Stimulated activated CD8-positive, alpha-beta memory T cell treated with anti-CD3 and anti-CD28 coated beads, Interleukin-7, amount 100 ng/mL, for 48 hours (primary cell): ENCODE measurements around the gene PTPRR.

Experiments
- DNase-seq, 2 donors: peaks; one replicate each; pipeline ENCODE4 v3.0.0-alpha.2; 2020; ENCODE audit warnings: low read depth in 1 of 2; ENCODE audit errors: extremely low read depth in 1 of 2

Gene PTPRR

GRCh38 chr12:70798016-70798783 is 122.3 kb downstream of the PTPRR start:
- DNase-seq = no peak

DNA sequence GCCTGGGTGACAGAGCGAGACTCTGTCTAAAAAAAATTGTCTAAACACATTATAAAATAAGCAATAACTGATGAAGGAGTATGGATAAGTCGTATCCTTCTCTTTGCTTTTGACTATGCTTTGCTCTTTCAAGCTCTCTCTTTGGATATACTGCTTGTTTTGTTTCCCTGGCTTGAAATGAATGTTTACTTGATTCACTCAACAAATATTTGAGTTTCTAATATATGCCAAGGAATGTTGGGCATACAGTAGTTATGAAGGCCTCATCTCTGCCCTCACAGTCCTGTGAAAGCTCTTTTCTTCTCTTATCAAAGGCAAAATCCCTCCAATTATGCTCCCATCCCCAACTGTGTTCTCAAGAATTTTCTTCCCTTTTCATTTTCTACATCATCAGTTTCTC is 123.5 kb downstream of the PTPRR start:
- no peak for DNase-seq

- no peak for DNase-seq
Measured at GRCh38 chr12:70795608-70796007, 124.9 kb downstream of the PTPRR start.

- DNase-seq = no peak
Measured at GRCh38 chr12:70794131-70794530, 126.4 kb downstream of the PTPRR start.

DNA sequence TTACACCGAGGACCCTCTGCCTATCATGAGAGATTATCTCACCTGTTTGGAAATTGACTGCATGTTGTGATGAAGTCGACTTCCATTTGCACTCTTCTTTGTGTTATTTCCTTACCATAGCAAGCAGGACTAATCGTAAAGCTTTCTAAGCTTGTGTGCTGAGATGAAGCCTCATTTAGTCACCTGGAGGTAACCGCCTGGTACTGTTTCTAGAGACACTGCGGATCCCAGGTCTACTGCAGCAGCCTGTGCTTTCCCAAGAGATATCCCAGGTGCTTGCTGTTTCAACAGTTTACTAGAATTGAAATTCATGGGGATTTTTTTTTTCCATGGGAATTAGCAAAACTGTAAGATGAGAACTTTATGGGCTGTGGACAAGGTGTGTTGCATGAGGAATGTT is 131.8 kb downstream of the PTPRR start:
- DNase-seq = no peak

GRCh38 chr12:70787612-70788011 is 132.9 kb downstream of the PTPRR start:
- no peak for DNase-seq

DNA sequence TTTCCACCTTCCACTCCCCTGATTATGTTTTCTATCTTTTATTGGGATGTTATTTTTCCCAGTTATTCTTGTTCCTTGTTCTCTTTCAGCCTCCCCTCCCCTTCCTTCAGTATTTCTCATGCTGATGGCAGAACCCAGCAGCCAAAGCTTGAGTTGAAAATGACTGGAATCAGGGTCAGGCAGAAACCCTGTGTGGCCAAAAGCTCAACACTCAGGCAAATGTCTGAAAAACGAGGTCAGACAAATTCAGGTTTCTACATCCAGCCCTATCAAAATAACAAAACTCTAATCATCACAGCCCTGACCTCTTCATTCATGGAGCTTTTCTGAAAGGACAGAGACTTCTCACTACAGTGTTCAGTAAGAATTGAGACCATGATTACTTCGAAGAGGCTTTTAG is 134.6 kb downstream of the PTPRR start:
- DNase-seq = no peak

DNA sequence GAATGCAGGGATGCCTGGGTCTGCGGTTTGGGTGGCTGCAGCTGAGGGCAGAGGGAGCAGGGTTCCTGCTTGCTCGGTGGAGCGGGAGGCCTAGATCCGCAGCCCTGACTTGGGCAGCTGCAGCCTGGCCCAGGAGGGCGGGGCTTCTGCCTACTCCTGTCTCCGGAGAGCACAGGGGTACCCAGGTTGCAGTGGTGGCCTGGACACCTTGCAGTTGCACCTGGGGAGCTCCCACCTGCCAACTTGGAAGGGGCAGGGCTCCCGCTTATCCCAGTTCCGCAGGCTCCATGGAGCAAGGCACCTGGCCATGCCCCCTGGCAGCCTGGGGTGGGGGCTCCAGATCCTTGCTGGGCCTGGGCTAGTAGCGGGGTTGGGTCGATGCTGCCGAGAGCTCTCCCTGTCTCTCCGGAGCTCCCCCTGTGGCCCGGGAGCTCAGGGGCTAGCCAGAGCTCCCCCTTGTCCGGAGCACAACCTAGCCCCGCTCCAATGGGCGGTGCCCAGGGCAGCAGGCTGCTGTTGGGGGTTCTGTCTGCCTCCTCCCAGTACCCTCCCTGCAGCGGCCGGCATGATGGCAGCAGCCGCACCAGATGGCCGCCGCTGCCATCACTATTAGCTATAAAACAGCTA is 136.4 kb downstream of the PTPRR start:
- DNase-seq = no peak

DNA sequence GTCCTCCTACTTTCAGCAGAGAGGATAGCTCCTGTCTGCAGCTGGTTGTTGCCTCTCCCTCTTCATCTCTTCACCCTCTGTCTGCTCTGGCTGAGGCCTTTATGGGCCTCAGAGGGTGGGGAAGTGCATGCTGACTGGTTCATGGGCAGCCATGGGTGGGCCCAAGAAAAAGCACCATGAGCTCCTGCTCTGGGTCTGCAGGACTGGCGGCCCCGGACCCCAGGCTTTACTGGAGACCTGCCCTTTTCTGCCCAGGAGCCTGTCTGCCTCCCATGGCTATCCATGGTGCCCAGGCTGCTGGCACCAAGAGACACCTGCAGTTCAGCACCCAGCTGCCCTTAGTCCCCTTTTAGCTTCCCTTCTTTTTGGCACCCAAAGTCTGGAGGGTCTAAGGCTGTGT is 137.1 kb downstream of the PTPRR start:
- DNase-seq = no peak

GRCh38 chr12:70779250-70779649 is 141.3 kb downstream of the PTPRR start:
- no peak for DNase-seq

- DNase-seq = no peak
Measured at GRCh38 chr12:70774055-70774454, 146.5 kb downstream of the PTPRR start.

DNA sequence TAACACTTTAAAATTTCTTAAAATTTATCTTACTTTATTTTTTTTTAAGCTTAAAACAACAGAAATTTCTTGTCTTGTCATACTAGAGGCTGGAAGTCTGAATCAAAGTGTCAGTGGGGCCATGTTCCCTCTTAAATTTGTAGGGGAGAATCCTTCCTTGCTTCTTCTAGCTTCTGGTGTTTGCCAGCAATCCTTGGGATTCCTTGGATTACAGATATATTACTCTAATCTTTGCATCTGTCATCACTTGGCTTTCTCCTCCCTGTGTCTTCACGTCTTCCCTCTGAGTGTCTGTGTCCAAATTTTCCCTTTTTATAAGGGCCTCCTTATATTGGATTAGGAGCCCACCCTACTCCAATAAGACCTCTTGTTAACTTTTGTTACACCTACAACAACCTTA is 147.7 kb downstream of the PTPRR start:
- DNase-seq = no peak

DNA sequence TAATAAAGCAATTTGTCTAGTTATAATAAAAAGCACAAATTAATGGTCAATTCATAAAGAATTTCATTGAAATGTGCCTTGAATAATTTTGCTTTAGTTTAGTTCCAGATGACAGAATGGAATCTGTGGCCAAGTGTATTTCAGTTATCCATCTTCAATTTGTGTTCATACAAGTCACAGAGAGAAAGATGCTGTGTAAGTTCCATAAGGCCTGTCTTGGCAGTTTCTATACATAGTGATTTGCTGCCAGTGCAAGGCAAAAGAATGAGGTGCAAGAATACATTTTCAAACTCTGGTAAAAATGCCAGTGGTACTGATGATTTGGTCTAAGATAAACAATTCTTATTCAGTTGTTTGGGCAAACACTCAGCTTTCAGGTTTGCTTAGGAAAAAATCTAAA is 149.0 kb downstream of the PTPRR start:
- no peak for DNase-seq

DNA sequence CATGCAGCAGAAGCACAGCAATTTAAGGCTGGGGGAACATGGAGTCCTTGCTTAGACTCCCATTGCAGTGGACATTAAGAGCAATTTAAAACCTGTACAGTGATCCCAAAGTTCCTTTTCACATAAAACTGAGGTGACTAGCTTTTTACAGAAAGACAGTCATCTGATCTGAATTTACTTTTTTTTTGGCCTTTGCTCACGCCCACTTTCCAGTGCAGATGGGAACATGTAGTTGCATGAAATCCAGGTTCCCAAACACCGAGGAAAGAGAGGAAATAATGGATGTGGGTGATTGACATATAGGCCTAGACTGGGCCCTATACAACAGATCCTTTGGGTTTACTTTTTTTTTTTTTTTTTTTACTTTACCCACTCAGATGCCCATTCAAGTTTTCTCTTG is 156.9 kb downstream of the PTPRR start:
- DNase-seq = no peak

DNA sequence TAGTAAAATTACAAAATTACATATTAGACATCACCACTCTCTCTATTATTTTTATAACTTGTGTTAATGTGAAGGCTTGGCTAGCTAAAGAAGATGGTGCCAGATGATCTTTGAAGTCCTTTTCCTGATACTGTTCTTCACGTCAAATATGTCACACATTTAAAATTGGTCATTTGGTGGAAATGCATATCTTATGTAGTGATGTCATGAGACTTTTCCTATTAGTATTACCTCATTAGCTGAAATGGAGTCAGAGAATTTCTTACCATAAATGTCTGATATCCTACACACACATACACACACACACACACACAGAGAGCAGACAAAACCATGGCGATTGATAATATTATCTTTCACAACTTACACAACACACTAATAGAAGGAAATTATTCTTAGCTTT is 158.5 kb downstream of the PTPRR start:
- no peak for DNase-seq

GRCh38 chr12:70759161-70759918 is 161.2 kb downstream of the PTPRR start:
- DNase-seq = no peak

DNA sequence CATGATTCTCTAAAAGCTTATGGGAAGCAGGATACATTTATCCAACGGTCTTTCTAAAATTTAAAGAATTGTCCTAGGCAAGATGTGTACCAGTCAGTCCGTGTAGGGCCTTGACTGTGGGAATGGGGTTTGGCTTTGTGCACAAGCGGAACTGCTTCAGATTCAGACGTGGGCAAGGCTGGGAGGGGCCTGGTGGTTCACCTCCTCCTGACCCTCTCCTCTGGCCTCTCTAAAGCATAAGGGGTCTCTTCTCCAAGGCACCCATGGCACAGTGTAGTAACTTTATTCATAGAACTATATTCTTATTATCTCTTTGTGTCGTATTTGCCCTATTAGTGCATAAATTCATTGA is 162.1 kb downstream of the PTPRR start:
- no peak for DNase-seq

GRCh38 chr12:70757830-70758493 is 162.6 kb downstream of the PTPRR start:
- DNase-seq = no peak

GRCh38 chr12:70756791-70757190 is 163.7 kb downstream of the PTPRR start:
- no peak for DNase-seq

DNA sequence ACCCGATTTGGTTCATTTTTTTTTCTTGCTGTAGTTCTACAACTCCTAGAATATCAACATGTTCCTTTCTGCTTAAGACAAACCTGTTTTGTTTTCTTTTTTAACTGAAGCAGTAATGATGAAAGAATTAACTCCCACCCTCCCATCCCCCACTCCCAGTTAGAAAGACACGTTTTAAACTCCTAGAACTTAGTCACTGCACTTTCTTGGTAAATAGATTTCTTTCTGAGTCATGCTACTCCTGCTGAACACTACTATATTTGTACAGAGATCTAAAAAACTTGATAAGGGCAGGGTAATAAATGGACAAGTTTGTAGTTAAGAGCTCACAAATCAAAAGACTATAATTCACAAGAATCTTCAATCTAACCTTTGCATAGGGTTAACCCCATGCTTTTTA is 164.4 kb downstream of the PTPRR start:
- DNase-seq = no peak

GRCh38 chr12:70754330-70754741 is 166.2 kb downstream of the PTPRR start:
- DNase-seq = no peak

- no peak for DNase-seq
Measured at GRCh38 chr12:70752327-70752726, 168.2 kb downstream of the PTPRR start.
